Fibroblast of lung (primary cell): ENCODE data around the gene PHF24.
"Not testable (repeated sequence)": the region's sequence is repeated elsewhere in the genome, so short reads cannot be mapped to it uniquely, and the experiment has no call there.

ENCODE experiments used
- EZH2 ChIP-seq: IDR thresholded peaks from 2 replicates; pipeline ENCODE4 v1.5.1; 2012; ENCODE audit warnings: low read length, control low read depth, mild to moderate bottlenecking; ENCODE audit errors: missing control alignments
- TF ChIP-seq, protein P1 (sequence below), 2 donors: IDR thresholded peaks in 1 of 2; conservative IDR thresholded peaks in 1 of 2; 1 replicate in 1 of 2; 2 replicates in 1 of 2; pipeline ENCODE4 v1.5.1; 2011 to 2012; ENCODE audit warnings: low read length in 2 of 2, control low read depth in 1 of 2, inconsistent platforms in 1 of 2, low read depth in 1 of 2, mild to moderate bottlenecking in 1 of 2

- TF ChIP-seq, protein P1, sequence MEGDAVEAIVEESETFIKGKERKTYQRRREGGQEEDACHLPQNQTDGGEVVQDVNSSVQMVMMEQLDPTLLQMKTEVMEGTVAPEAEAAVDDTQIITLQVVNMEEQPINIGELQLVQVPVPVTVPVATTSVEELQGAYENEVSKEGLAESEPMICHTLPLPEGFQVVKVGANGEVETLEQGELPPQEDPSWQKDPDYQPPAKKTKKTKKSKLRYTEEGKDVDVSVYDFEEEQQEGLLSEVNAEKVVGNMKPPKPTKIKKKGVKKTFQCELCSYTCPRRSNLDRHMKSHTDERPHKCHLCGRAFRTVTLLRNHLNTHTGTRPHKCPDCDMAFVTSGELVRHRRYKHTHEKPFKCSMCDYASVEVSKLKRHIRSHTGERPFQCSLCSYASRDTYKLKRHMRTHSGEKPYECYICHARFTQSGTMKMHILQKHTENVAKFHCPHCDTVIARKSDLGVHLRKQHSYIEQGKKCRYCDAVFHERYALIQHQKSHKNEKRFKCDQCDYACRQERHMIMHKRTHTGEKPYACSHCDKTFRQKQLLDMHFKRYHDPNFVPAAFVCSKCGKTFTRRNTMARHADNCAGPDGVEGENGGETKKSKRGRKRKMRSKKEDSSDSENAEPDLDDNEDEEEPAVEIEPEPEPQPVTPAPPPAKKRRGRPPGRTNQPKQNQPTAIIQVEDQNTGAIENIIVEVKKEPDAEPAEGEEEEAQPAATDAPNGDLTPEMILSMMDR (conservative IDR thresholded peaks at IDR 0.05 in 1 of 2, IDR thresholded peaks at IDR 0.05 in 1 of 2; ENCODE audit: low read depth in 1 of 2, low read length in 2 of 2), result not testable (repeated sequence)
- not testable (repeated sequence) for TF ChIP-seq EZH2
These were observed 18.1 kb upstream of the PHF24 start for GRCh38 chr9:34939989-34940388.
